ENCODE data around the gene NFIA.

Gene NFIA

DNA sequence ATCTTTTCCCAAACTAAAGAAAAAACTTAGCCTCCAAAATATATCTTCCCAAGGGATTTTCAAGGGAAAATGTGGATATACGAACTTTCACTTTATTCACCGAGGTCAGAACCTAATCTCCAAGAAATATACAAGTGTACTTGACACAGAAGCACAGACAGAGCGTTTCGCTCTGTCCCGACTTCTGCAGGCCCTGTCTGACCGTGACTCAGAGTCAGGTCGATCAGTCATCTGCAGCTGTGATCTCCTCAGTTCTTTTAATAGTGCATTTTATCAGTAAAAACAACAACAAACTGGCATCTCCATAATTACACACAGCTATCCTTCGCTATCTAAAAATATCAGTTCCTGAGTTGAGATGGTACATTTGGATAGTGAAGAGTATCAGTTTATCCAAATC is 416.0 kb downstream of the NFIA start:
- no peak for DNase-seq (ENCODE audit: low spot score)

DNA sequence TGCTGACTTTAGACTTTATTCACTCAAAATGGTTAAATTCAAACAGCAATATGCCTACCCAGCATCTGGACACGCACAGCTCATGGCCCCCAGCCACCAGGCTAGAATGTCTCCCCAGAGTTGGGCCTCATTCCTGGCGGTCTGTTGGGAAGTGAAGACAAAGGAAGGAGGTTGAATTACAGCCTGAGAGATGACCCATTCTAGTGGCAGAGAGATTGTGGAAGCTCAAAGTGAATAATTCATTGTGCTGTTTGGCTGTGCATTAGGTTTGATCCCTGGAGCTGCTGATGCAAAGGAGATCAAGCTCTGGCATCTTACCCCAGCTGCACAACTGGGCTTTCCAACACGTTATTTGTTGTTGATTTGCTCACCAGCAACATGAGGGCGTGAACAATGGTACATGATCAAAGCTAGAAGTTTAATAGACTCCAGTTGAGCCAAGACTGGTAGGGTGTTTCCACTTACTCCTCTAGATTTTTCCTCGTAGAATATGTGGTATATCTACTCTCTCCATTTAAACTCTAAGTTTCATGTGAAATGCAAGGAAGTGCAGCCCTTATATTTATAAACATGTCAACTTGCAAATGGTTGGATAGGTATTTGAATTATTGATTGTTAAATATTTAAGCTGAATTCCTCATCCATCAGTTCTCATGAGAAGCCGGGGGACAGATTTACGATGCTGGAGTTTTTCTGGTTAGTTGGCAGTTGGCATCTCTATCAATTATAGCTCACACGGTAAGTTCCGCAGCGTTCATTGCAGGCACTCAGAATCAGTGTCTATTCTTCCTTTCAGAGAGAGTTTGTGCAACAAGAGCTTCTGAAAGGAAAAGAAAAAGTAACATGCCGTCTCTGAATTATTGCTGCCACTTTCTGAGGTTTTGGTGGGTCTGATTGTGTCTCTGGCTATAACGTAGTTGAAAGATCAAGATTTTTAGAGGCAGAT is 419.9 kb downstream of the NFIA start:
- no peak for DNase-seq (ENCODE audit: low spot score)

DNA sequence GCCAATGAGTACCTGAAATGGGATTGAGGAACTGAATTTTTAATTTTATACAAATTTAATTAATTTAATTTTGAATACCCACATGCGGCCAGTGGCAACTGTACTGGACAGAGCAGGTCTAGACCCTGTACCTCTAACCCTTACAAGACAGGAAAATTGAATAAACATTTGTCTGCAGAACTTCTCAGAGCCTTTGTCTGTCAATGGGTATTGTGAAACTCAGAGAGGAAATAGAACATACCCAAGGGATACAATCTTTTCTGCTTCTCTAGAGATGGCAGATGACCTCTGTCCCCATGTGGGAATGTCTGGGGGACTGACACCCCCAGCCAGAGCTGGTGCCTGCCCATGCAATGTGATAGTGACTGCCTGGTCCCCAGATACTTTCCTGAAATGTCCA is 421.9 kb downstream of the NFIA start:
- no peak for DNase-seq (ENCODE audit: low spot score)

DNA sequence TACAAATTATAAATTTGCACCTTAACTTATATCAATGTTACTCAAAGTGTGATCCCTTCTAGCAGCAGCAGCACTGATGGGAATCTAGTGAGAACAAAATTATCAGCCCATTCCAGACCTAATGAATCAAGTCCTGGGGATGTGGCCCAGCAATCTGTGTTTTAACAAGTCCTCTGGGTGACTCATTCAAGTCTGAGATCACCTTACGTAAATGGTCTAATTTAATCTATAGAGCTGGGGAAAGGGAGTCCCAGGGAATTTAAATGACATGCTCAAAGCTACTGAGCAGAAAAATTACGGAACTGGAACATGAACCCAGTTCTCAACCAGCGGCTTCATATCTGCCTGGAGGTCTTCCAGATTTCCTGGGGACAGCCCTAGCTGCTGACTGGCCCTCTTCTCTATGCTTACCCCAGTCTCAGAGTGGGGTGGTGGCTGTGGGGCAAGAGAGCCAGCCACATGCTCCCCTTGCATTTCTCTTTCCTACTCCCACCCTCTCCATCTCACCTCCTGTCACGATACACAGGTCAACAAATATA is 422.6 kb downstream of the NFIA start:
- DNase-seq (ENCODE audit: low spot score), result no peak

DNA sequence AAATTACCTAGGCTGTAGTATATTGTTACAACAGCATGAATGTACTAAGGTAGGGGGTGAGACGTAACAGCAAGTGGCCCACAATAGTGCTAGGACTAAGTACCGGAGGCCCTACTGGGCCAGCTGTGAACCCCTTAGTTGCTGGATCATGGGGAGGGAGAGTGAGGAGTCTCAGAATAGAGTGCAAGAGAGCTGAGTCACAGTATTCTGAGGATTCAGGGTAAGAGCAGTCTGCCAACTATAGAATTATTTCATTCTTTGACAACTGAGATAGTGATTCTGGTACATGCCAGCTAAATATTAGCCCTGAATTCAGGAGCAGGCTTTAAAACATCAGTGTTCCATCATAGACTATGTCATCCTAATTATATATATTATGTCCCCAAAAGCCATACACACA is 423.9 kb downstream of the NFIA start:
- no peak for DNase-seq (ENCODE audit: low spot score)

DNA sequence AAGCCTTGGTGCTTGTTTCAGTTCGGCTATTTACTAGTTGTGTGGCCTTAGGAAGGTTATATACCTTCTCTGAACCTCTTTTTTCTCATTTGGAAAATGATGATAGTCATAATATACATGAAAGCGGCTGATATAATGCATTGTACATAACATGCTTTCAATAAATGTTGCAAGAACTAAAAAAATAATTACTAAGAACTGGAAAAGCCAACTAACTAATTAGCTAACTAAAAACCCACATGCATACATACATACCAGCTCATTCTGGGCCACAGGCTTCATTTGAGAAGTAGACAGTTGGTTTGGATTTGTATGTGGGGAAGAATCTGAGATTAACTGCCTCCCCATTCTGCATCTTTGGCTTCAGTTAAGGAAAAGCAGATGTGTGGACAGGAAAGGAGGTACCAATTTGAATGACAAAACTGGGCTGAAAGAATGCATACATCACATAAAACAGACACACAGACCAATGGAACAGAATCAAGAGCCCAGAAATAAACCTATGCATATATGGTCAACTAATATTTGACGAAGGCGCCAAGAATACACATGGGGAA is 424.7 kb downstream of the NFIA start:
- DNase-seq (ENCODE audit: low spot score), result no peak

All from CD4-positive, alpha-beta T cell treated with Interleukin-2 at 100 ng/mL for 4 hours (primary cell).